ENCODE results near the gene PLCB4. TPM values are rescaled to one million over a fixed set of nuclear protein-coding genes. Genes with fewer than 3 reads are reported as not detected.

The PLCB4 gene
- total RNA-seq, 1 experiment from 2014 or later = 12.9 TPM

GRCh38 chr20:9255171-9255570 is 186.3 kb downstream of the PLCB4 start:
- Mint-ChIP-seq H3K36me3 (ENCODE audit: insufficient read depth, unreplicated experiment) (no peaks in the 10 kb centered on the region), H3K4me3 (ENCODE audit: low read depth, unreplicated experiment) (no peak overlapping the region), H3K9me3 (ENCODE audit: low read depth, unreplicated experiment) (no peaks in the 10 kb centered on the region), H3K27ac (ENCODE audit: unreplicated experiment) (no peak overlapping the region), H3K4me1 (ENCODE audit: low read depth, unreplicated experiment) (peaks cover 9% of the 10 kb centered on the region), H3K27me3 (ENCODE audit: unreplicated experiment) (no peaks in the 10 kb centered on the region)
- CTCF ChIA-PET = interaction anchor here (1.3 kb wide), 1 partner anchor 13 kb away, joined by 5 read pairs; no protein-coding TSS in a partner anchor
- intact Hi-C loops (cut with micrococcal nuclease; ENCODE audit: unreplicated experiment) = no loop called here
- DNase-seq = no peak
- BruUV-seq (replicated peaks) = no TSS peak
- no peak for TF ChIP-seq CTCF (IDR thresholded peaks at IDR 0.05; ENCODE audit: unreplicated experiment)

- no peak overlapping the region for H3K27ac Mint-ChIP-seq (ENCODE audit: unreplicated experiment)
- no peak for TF ChIP-seq CTCF (IDR thresholded peaks at IDR 0.05; ENCODE audit: unreplicated experiment)
- H3K36me3 Mint-ChIP-seq (ENCODE audit: insufficient read depth, unreplicated experiment) = no peaks in the 10 kb centered on the region
- H3K4me1 Mint-ChIP-seq (ENCODE audit: low read depth, unreplicated experiment) = peaks cover 9% of the 10 kb centered on the region
- DNase-seq = no peak
- no peaks in the 10 kb centered on the region for H3K9me3 Mint-ChIP-seq (ENCODE audit: low read depth, unreplicated experiment)
- intact Hi-C loops (cut with micrococcal nuclease; ENCODE audit: unreplicated experiment) = no loop called here
- CTCF ChIA-PET = interaction anchor here (1.3 kb wide), 1 partner anchor 14 kb away, joined by 5 read pairs; no protein-coding TSS in a partner anchor
- H3K27me3 Mint-ChIP-seq (ENCODE audit: unreplicated experiment) = no peaks in the 10 kb centered on the region
- no TSS peak for BruUV-seq (replicated peaks)
- H3K4me3 Mint-ChIP-seq (ENCODE audit: low read depth, unreplicated experiment) = no peak overlapping the region
Observed at GRCh38 chr20:9256393-9256792, 187.5 kb downstream of the PLCB4 start.

GRCh38 chr20:9258901-9259300 is 190.0 kb downstream of the PLCB4 start:
- Mint-ChIP-seq H3K4me3 (ENCODE audit: low read depth, unreplicated experiment) (no peak overlapping the region), H3K27me3 (ENCODE audit: unreplicated experiment) (no peaks in the 10 kb centered on the region), H3K9me3 (ENCODE audit: low read depth, unreplicated experiment) (no peaks in the 10 kb centered on the region), H3K36me3 (ENCODE audit: insufficient read depth, unreplicated experiment) (no peaks in the 10 kb centered on the region), H3K4me1 (ENCODE audit: low read depth, unreplicated experiment) (peaks cover 19% of the 10 kb centered on the region), H3K27ac (ENCODE audit: unreplicated experiment) (no peak overlapping the region)
- DNase-seq = no peak
- intact Hi-C loops (cut with micrococcal nuclease; ENCODE audit: unreplicated experiment) = no loop called here
- no peak for TF ChIP-seq CTCF (IDR thresholded peaks at IDR 0.05; ENCODE audit: unreplicated experiment)
- CTCF ChIA-PET = interaction anchor here (0.7 kb wide), 1 partner anchor 91 kb away, joined by 5 read pairs; no protein-coding TSS in a partner anchor
- no TSS peak for BruUV-seq (replicated peaks)

- H3K27ac Mint-ChIP-seq (ENCODE audit: unreplicated experiment) = no peak overlapping the region
- DNase-seq = no peak
- CTCF ChIA-PET = no interaction called here
- H3K4me1 Mint-ChIP-seq (ENCODE audit: low read depth, unreplicated experiment) = peaks cover 19% of the 10 kb centered on the region
- TF ChIP-seq CTCF (IDR thresholded peaks at IDR 0.05; ENCODE audit: unreplicated experiment) = no peak
- intact Hi-C loops (cut with micrococcal nuclease; ENCODE audit: unreplicated experiment) = no loop called here
- H3K27me3 Mint-ChIP-seq (ENCODE audit: unreplicated experiment) = no peaks in the 10 kb centered on the region
- no peaks in the 10 kb centered on the region for H3K9me3 Mint-ChIP-seq (ENCODE audit: low read depth, unreplicated experiment)
- H3K4me3 Mint-ChIP-seq (ENCODE audit: low read depth, unreplicated experiment) = no peak overlapping the region
- H3K36me3 Mint-ChIP-seq (ENCODE audit: insufficient read depth, unreplicated experiment) = no peaks in the 10 kb centered on the region
- no TSS peak for BruUV-seq (replicated peaks)
Observed at GRCh38 chr20:9260027-9260426, 191.1 kb downstream of the PLCB4 start.
